Neuronal stem cell (in vitro differentiated cells): ENCODE data around the gene FPGS.

Source experiments
- DNase-seq: peaks from one replicate; pipeline ENCODE4 v3.0.0-alpha.2; 2013; ENCODE audit warnings: low spot score
- H2AFZ ChIP-seq: one replicate; pipeline ENCODE4 v1.6.1; 2013; ENCODE audit warnings: mild to moderate bottlenecking, low read length, inconsistent platforms
- H2AK5ac ChIP-seq: 2 replicates; pipeline ENCODE4 v1.6.1; 2013; ENCODE audit warnings: low read depth, mild to moderate bottlenecking, inconsistent platforms, low read length, moderate library complexity, mixed read lengths
- H2BK120ac ChIP-seq: 2 replicates; pipeline ENCODE4 v1.6.1; 2013; ENCODE audit warnings: low read depth, mild to moderate bottlenecking, inconsistent platforms, low read length, moderate library complexity, mixed read lengths
- H2BK12ac ChIP-seq: one replicate; pipeline ENCODE4 v1.6.1; 2013; ENCODE audit warnings: low read length, inconsistent platforms
- H2BK15ac ChIP-seq: 2 replicates; pipeline ENCODE4 v1.6.1; 2013; ENCODE audit warnings: mild to moderate bottlenecking, low read length, inconsistent platforms, mixed read lengths
- H2BK5ac ChIP-seq: one replicate; pipeline ENCODE4 v1.6.1; 2013; ENCODE audit warnings: inconsistent platforms, mild to moderate bottlenecking, low read length, moderate library complexity
- H3K14ac ChIP-seq: one replicate; pipeline ENCODE4 v1.6.1; 2013; ENCODE audit warnings: low read length, inconsistent platforms
- H3K18ac ChIP-seq: 2 replicates; pipeline ENCODE4 v1.6.1; 2013; ENCODE audit warnings: low read length, inconsistent platforms
- H3K23ac ChIP-seq: 2 replicates; pipeline ENCODE4 v1.6.1; 2013; ENCODE audit warnings: low read depth, mild to moderate bottlenecking, mixed read lengths, low read length, inconsistent platforms; ENCODE audit not compliant: poor library complexity
- H3K27ac ChIP-seq: replicated peaks from 3 replicates; pipeline ENCODE4 v1.5.1; 2013; ENCODE audit warnings: low read length, inconsistent platforms
- H3K27me3 ChIP-seq, 3 experiments: 2 replicates each; pipeline ENCODE4 v1.6.1; 2013; ENCODE audit warnings: low read length in 3 of 3, mild to moderate bottlenecking in 2 of 3, inconsistent platforms in 1 of 3, low read depth in 1 of 3, mixed read lengths in 1 of 3, moderate library complexity in 1 of 3; ENCODE audit not compliant: control insufficient read depth in 3 of 3, insufficient read depth in 3 of 3
- H3K36me3 ChIP-seq, 2 donors: replicated peaks in 1 of 2; 2 replicates each; pipeline ENCODE4 v1.6.1; 2013; ENCODE audit warnings: low read length in 2 of 2; ENCODE audit not compliant: control insufficient read depth in 2 of 2, insufficient read depth in 2 of 2
- H3K4ac ChIP-seq: 2 replicates; pipeline ENCODE4 v1.6.1; 2013; ENCODE audit warnings: inconsistent platforms, mild to moderate bottlenecking, low read length, moderate library complexity
- H3K4me1 ChIP-seq, 2 donors: 1 replicate in 1 of 2; 2 replicates in 1 of 2; pipeline ENCODE4 v1.6.1; 2013; ENCODE audit warnings: low read length in 2 of 2, low read depth in 1 of 2; ENCODE audit not compliant: control insufficient read depth in 2 of 2, insufficient read depth in 1 of 2
- H3K4me2 ChIP-seq: one replicate; pipeline ENCODE4 v1.6.1; 2013; ENCODE audit warnings: mild to moderate bottlenecking, low read length, inconsistent platforms; ENCODE audit not compliant: insufficient read depth, poor library complexity, severe bottlenecking
- H3K4me3 ChIP-seq, 2 donors: 2 replicates each; pipeline ENCODE4 v1.5.1; 2013; ENCODE audit warnings: low read length in 2 of 2, mild to moderate bottlenecking in 2 of 2, inconsistent platforms in 1 of 2, moderate library complexity in 1 of 2
- H3K79me1 ChIP-seq: one replicate; pipeline ENCODE4 v1.6.1; 2013; ENCODE audit warnings: low read depth, mild to moderate bottlenecking, inconsistent platforms, low read length, moderate library complexity
- H3K9ac ChIP-seq: one replicate; pipeline ENCODE4 v1.6.1; 2013; ENCODE audit warnings: mild to moderate bottlenecking, low read depth, low read length, inconsistent platforms; ENCODE audit not compliant: poor library complexity
- H3K9me3 ChIP-seq, 2 donors: replicated peaks in 1 of 2; 2 replicates each; pipeline versions ENCODE3 to v1.6.1; 2013; ENCODE audit warnings: low read length in 2 of 2, mild to moderate bottlenecking in 2 of 2, inconsistent platforms in 1 of 2, low read depth in 1 of 2, mixed read lengths in 1 of 2, moderate library complexity in 1 of 2; ENCODE audit not compliant: control insufficient read depth in 2 of 2, insufficient read depth in 1 of 2
- H4K8ac ChIP-seq: one replicate; pipeline ENCODE4 v1.6.1; 2013; ENCODE audit warnings: low read depth, mild to moderate bottlenecking, inconsistent platforms, low read length, moderate library complexity
- H4K91ac ChIP-seq: one replicate; pipeline ENCODE4 v1.6.1; 2013; ENCODE audit warnings: low read length, low read depth, mild to moderate bottlenecking, inconsistent platforms; ENCODE audit not compliant: poor library complexity
- WGBS, 2 donors: extraction: QIAGEN DNeasy Blood & Tissue Kit; methylation state at CpG; one replicate each; pipeline ENCODE4 v1.1.7; 2013; ENCODE audit warnings: missing lambda C conversion rate in 2 of 2, mixed read lengths in 1 of 2; ENCODE audit not compliant: insufficient read length in 2 of 2, insufficient replicate concordance in 1 of 2; ENCODE audit errors: extremely low coverage in 2 of 2; 5-methylcytosine and 5-hydroxymethylcytosine counted together

FPGS gene

GRCh38 chr9:127770583-127770904, 32.1 kb upstream of the FPGS start:
- Histone ChIP-seq H3K9me3 (no peaks in the 10 kb centered on the region), H3K4me1 (peaks cover 16 to 23% of the 10 kb centered on the region in 2 donors), H3K36me3 (no peaks in the 10 kb centered on the region), H3K27ac (no peak overlapping the region), H3K4ac (no peak overlapping the region), H2AFZ (peak overlapping the region; percentile 90), H4K91ac (no peak overlapping the region), H3K79me1 (no peaks in the 10 kb centered on the region), H2BK12ac (no peak overlapping the region), H2AK5ac (peak overlapping the region; percentile 7), H3K18ac (no peak overlapping the region), H2BK5ac (no peak overlapping the region), H3K14ac (no peak overlapping the region), H3K4me2 (peak overlapping the region; percentile 93), H2BK120ac (no peak overlapping the region), H3K23ac (no peak overlapping the region), H2BK15ac (no peak overlapping the region), H3K9ac (no peak overlapping the region), H4K8ac (no peak overlapping the region), H3K27me3 (peaks cover 0 to 10% (median 0%) of the 10 kb centered on the region in 3 experiments), H3K4me3 (no peak overlapping the region)
- DNase-seq, result no peak
- no CpG with 5 or more reads among the region's 3 CpGs for WGBS, 2 donors

GRCh38 chr9:127770905-127771569, 31.6 kb upstream of the FPGS start:
- Histone ChIP-seq H4K91ac (no peak overlapping the region), H2BK5ac (no peak overlapping the region), H4K8ac (no peak overlapping the region), H3K27ac (no peak overlapping the region), H3K9ac (peak overlapping the region; percentile 79), H3K27me3 (peaks cover 0 to 10% (median 0%) of the 10 kb centered on the region in 3 experiments), H3K14ac (no peak overlapping the region), H3K4me3 (peak overlapping the region; percentile 36 to 78), H3K23ac (no peak overlapping the region), H2AK5ac (no peak overlapping the region), H3K18ac (peak overlapping the region; percentile 63), H3K4ac (no peak overlapping the region), H3K4me1 (peaks cover 16 to 24% of the 10 kb centered on the region in 2 donors), H2BK15ac (no peak overlapping the region), H3K36me3 (no peaks in the 10 kb centered on the region), H2BK12ac (no peak overlapping the region), H3K4me2 (peak overlapping the region; percentile 93), H3K9me3 (no peaks in the 10 kb centered on the region), H2BK120ac (no peak overlapping the region), H2AFZ (peak overlapping the region; percentile 90), H3K79me1 (no peaks in the 10 kb centered on the region)
- no CpG with 5 or more reads among the region's 43 CpGs for WGBS, 2 donors
- peak; percentile 98 for DNase-seq

- Histone ChIP-seq H3K79me1 (no peaks in the 10 kb centered on the region), H3K14ac (no peak overlapping the region), H3K4me1 (peaks cover 20 to 31% of the 10 kb centered on the region in 2 donors), H2BK120ac (no peak overlapping the region), H3K4me2 (peak overlapping the region; percentile 93), H3K9me3 (no peaks in the 10 kb centered on the region), H4K8ac (no peak overlapping the region), H3K36me3 (no peaks in the 10 kb centered on the region), H2BK12ac (no peak overlapping the region), H2AK5ac (no peak overlapping the region), H2BK15ac (no peak overlapping the region), H2BK5ac (no peak overlapping the region), H3K27me3 (peaks cover 0 to 10% (median 0%) of the 10 kb centered on the region in 3 experiments), H4K91ac (no peak overlapping the region), H3K18ac (no peak overlapping the region), H2AFZ (peak overlapping the region; percentile 90), H3K4ac (no peak overlapping the region), H3K23ac (no peak overlapping the region), H3K4me3 (peak overlapping the region in 1 of 2 donors; percentile 7), H3K9ac (no peak overlapping the region), H3K27ac (no peak overlapping the region)
- no peak for DNase-seq
- WGBS, 2 donors, result no CpG with 5 or more reads among the region's 19 CpGs
These were observed 31.0 kb upstream of the FPGS start for GRCh38 chr9:127771570-127772189.

- no peak overlapping the region for H3K23ac ChIP-seq
- H2BK15ac ChIP-seq, result no peak overlapping the region
- peaks cover 0 to 10% (median 0%) of the 10 kb centered on the region in 3 experiments for H3K27me3 ChIP-seq
- H3K27ac ChIP-seq, result no peak overlapping the region
- no peak overlapping the region for H2BK12ac ChIP-seq
- H3K9me3 ChIP-seq, result no peaks in the 10 kb centered on the region
- no peaks in the 10 kb centered on the region for H3K79me1 ChIP-seq
- no peak overlapping the region for H2BK120ac ChIP-seq
- no peak overlapping the region for H3K4me2 ChIP-seq
- no peak for DNase-seq
- H3K4ac ChIP-seq, result no peak overlapping the region
- H3K4me3 ChIP-seq, result no peak overlapping the region
- peaks cover 14 to 26% of the 10 kb centered on the region in 2 donors for H3K4me1 ChIP-seq
- H3K18ac ChIP-seq, result no peak overlapping the region
- no CpG with 5 or more reads among the region's 5 CpGs for WGBS, 2 donors
- H3K14ac ChIP-seq, result no peak overlapping the region
- no peak overlapping the region for H2AFZ ChIP-seq
- H2BK5ac ChIP-seq, result no peak overlapping the region
- no peak overlapping the region for H3K9ac ChIP-seq
- no peaks in the 10 kb centered on the region for H3K36me3 ChIP-seq
- no peak overlapping the region for H4K8ac ChIP-seq
- no peak overlapping the region for H4K91ac ChIP-seq
- H2AK5ac ChIP-seq, result no peak overlapping the region
These were observed 30.1 kb upstream of the FPGS start for GRCh38 chr9:127772603-127773002.
